GM21528 (cell line): ENCODE measurements around the gene LIN7C.
A peak's percentile ranks its signal among the peaks of the same experiment; 100 is the strongest.

ENCODE experiments used
- ATAC-seq: cut with Tn5 transposase; IDR thresholded peaks from one replicate; pipeline ENCODE4 v1.9.1; 2021; ENCODE audit warnings: mild to moderate bottlenecking, moderate library complexity; ENCODE audit not compliant: unreplicated experiment, low FRiP score

The LIN7C gene

DNA sequence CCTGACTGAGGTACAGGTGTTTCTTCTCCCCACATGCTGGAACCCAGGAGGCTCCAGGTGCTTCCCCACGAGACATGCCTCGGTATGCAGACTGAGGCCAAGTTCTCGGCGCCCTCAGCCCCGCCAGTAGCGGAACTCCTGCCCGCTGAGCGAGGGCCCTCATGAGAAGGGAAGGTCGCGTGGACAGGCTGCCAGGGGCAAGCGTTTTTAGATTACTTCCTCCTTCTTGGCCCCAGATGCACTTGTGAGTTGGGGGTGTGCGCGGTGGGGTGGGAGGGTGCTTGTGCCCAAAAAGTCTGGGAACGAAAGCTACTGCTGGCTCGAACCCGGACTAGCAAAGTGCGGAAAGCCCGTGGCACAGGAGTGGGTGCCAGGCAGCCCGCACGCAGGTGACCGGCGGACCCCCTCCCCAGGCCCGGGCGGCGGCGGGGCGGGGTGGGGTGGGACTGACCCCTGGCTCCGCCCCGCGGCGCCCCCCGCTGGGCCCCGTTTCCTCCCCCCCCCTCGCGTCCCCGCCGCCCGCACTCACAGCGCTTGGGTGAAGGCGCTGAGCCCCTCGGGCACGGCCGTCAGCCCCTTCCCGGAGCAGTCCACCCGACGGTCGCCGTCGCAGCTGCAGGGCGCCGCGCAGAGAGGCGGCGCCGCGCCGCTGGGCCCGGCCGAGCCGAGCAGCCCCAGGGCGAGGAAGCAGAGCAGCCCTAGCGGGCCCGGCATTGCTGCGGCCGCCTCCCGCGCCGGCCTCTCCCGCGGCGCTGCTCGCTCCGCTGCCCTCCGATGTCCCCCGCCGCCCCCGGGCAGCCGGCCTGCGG is 34.8 kb downstream of the LIN7C start:
- peak; percentile 54 for ATAC-seq

DNA sequence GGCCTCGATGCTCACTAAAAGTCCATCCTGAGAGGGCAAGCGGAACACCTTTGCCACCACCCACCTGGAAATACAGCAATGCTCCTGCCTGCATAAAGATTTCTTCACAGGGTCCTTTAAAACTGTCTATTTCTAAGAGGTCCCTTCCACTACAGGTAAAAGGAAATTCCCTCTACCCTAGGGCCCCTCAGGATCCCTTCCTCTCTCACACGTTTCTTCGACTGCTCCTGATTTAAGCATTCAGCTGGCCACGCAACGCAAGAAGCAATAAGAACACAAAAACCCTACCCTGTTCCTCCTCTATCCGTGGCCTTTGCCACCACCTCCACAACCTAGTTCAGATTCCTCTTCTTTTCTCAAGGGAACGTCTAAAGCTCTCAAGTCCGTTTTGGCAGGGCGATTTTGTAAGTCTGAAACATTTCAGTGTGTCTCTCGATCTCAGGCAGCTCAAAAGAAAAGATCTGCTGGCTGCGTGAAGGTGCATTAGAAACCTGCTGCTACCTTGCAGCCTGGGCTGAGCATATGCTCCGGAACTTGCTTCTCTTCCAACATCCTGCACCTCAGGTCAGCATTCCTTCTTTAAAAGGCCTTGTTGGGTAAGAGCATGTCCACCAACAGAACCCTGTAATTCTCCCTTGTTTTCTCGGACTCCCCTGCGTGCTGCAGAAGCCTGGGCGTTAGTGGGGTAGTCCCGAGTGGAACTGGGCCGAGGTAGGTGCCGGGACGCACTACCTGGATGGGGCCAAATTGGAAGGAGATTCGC is 35.6 kb downstream of the LIN7C start:
- ATAC-seq: no peak

DNA sequence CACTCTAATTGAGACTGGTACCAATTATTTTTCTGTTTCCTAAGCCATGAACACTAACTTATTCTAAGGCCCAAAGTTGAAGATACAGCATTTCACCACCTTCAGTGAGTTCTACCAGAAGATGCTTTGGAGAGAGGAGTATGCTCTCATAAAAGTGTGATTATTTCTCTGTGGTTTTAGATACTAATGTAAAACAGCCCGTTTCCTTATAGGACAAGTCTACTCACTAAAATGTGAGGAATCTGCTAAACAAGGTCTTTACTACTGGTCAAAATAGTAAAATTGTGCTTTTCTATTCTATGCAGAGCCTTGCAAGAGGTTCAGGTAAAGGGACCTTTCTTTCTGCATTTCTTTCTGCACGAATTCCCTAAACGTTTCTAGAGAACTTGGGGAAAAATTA is 36.4 kb downstream of the LIN7C start:
- ATAC-seq: no peak

DNA sequence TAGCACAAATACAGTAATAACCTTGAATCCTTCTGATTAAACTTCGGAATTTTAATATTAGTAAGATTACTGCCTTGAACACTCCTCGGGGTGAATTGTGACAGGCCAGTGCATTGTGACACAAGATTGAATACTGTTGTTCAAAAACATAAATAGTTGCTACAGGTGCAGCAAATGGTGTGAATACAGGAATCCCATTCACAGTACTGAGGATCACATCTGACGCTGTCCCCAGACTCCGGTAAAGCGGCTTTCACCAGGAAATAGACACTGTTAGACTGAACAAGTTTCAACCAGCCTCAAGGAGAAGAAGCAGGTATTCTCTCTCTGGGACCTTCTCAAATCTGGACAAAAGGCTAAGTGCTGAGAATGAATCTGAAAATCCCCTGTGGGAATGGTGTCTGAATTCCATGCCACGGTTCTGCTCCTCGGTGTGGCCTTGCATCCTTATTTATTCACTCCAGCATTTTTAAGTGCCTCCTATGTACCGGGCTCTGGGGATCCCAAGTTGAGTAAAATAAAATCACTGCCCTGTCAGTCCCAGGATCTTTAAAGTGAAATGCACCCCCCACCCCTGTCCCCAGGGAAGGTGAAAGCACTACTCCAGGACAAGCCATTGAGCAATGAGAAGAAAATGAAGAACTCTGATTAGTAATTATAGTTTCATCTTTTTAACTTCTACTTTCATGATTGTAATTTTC is 37.4 kb downstream of the LIN7C start:
- no peak for ATAC-seq

DNA sequence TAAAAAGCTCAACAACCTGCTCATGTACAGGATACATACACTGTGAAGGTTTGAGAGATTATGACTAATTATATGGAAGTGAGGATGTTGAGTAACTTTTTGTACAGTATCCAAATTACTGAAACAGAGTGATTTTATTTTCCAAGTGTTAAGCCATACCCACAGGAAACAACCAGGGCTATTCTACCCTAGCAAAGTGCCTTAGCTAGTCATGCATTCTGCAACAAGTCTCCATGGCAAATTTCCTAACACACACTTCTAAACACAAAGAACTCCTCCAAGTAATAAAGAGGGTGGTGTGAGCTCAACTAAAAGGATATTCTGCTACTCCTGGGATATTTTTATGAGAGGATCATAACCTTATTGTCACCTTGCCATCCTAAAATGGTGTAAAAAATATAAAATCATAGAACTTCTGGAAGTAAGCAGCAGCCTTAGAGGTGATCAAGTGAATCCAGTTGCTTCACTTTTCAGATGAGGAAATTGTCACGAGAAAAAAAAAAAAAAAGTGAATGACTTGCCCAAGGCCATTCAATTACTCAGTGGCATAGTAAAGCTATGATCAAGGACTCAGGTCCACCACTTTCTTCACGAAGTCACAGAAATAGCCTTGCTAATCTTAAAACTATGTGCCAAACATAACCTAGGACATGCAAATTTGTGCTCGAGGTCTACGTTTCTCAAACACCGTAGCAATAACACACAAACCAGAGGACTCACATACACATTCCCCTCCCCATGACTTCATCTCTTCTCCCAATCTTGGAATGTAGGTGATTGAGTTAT is 38.2 kb downstream of the LIN7C start:
- ATAC-seq: no peak

DNA sequence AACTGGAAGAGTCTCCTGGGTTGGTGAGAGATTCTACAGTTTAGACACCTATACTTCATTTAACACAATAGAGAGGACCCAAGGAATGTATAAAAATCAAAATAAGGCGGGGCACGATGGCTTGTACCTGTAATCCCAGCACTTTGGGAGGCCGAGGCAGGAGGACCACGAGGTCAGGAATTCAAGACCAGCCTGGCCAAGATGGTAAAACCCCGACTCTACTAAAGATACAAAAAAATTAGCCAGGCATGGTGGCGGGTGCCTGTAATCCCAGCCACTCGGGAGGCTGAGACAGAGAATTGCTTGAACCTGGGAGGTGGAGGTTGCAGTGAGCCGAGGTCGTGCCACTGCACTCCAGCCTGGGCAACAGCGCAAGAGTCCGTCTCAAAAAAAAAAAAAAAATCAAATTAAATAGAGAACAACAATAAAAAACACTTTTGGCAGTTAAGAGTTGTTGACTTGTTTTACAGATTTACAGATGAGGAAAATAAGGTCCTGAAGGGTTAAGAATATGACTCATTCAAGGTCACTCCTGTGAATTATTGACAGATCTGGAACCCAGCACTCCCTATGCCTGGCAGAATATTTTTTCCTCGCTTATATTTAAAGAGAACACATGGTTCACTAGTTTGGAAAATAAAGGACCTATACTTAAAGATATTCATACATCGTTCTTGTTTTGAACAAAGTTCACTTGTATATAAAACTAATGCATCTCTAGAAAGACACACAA is 39.2 kb downstream of the LIN7C start:
- no peak for ATAC-seq

DNA sequence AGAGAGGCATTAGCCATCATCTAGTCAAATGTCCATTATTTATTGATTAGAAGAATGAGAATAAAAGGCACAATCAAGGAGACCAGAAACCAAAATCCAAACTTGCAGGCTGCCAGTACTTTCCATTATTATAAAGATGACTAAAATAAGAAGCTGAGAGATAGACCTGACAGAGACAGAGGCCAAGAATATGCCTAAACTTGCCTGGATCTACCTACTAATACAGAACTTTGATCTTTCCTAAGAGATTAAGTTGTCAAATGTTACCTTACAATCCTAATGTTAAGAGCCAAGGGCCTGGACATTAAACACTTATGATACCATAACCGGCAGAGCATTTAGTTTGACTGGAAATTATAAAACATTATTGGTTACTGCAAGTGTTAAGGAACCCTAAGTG is 40.2 kb downstream of the LIN7C start:
- no peak for ATAC-seq

DNA sequence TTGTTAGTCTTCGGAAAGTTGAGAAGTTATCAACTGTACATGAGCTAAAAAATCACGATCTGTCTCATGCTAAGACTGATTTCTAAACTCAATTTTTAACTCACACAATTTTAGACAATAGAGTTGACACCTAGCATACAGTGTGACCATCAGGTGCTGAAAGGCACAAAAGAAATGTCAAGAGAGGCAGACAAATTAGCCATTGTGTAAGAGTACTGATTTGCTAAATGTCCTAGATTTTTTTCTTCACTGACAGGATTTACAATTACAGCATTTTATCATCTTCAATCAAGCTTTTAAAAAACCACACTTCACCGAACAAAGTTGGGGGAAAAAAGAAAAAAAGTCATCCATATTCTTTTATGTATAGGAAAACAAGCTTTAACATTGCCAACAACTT is 40.9 kb downstream of the LIN7C start:
- no peak for ATAC-seq

DNA sequence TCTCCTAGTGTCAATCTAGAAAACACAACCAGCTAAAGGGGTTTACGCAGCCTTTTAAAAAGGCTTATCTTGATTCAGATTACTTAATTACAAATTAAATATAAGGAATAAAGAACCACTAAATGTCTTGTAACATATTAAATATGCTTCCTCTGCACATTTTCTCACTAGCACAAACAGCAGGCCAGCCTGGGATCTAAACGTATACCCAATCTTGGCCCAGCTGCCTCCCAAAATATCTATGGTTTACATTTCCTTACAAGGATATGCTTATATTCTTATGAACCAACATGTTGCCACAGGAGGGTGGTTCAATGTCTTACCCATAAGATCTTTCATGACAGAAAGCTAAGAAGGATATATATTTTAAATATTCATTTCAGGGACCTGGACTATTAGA is 41.7 kb downstream of the LIN7C start:
- ATAC-seq: no peak

DNA sequence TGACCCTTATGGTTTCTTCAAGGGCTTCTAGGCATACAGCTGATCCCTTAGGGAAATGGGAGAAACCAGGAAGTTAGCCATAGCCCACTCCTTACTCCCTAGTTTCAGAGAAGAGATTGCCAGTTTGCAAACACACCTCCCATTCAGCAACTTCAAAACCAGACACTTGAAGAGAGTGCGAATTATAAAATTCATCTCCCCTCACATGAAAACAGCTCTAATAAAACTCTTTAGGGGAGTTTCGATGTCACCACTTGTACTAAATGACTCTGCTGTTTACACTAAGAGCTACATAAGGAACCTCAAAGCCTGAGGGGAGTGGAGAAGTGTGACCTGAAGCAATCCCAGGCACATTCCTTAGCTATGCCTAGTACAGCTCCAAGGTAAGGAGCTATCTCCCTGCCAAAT is 42.3 kb downstream of the LIN7C start:
- ATAC-seq: no peak

DNA sequence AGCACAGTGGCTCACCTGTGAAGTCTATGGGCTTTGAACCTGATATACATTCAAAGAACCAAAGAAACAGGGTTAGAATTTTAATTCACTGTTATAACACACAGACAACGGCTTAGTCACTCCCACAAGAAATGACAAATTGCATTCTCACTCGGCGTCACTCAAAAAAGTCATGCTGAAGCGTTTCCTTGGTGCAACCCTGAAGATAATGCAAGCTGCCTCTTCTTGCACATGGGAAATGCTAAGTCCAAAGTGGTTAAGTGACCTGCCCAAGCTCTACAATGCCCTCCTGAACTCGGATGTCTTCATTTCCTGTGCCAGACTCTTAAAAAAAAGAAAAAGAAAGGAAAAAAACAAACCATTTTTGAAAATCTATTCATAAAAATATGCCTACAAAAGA is 44.0 kb downstream of the LIN7C start:
- ATAC-seq: no peak

DNA sequence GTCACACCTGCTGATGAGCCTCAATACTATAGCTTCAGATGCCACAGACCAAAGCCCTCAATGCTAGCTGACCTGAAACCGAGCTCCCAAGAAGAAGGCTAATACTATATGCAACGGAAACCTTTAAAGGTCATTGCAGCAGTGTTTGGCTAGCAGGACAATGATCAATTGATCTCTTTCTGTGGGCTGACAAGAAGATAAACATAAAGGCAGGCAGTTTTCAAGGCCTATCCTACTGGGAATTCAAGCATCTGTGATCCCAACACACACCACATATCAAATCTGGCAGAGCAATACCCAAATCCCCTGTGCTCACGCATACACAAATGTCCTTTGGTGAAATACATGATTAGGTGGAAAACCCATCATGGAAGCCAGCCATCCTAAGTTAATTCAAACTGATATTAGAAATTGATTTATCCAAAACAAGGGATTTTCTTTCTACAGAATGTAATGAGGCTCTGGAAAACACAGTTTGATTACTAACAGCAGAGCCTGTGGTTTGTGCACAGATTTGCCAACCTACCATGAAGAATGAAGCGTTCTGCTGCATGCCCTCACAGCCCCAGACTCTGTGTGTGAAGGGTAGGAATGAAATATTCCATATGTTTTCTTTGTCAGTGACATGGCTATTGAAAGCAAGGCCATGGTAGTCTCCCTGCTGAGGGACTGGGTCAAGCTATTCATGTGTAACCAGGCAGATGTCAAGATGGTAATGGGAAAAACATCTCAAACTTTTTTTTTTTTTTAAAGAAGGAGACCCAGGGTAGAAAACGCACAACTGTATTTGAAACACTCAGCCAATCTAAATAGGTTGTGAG is 46.2 kb downstream of the LIN7C start:
- ATAC-seq: no peak

DNA sequence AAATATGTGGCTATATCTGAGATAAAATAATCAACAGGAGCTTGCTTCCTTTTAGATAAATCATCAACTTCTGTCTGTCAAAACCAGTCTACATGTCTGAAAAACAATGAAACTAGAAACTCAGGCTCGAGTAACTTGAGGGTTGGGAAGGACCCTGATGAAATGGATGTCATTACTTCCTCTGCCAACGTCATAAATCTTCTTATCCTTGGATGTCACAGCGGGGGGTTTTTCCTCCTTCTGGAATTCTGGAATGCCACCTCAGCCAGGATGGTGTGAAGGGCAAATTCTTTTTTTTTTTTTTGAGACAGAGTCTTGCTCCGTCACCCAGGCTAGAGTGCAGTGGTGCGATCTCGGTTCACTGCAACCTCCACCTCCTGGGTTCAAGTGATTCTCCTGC is 47.4 kb downstream of the LIN7C start:
- no peak for ATAC-seq

DNA sequence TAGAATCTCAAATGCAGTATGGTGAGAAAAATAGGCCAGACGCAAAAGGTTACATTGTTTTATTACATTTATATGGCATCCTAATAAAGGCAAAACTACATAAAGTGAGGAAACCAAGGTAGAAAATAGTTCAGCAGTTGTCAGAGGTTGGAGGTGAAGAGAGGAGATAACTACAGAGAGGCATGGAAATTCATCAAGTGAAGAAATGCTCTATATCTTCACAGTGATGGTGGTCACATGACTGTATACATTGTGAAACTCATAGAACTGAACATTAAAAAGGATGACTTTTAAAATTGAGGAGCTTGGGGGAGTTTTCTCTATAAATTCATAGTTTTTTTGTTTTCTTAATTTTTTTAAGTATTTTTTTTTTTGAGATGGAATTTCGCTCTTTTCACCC is 48.4 kb downstream of the LIN7C start:
- no peak for ATAC-seq

DNA sequence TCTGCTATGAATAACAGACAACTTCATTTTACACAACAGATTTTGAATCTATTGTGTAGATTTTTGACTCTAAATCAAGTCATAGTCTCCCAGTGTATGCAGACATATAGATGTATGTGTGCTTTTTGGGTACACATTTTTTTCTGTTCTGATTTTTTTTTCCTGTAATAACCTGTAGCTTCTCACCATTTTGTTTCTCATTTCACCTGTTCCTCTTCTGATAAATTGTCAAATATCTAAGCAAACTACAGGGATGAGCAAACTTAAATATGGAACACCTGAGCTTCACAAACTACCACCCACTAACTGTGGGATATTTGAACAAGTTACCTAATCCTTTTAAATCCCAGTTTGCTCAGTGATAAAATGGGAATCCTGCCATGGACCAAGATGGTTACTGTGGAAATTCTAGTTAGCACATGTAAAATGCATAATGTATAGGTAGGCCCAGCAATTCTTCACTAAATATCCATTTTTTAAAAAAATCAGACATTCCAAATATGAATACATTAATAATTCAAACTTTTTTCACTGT is 49.7 kb downstream of the LIN7C start:
- ATAC-seq: no peak

DNA sequence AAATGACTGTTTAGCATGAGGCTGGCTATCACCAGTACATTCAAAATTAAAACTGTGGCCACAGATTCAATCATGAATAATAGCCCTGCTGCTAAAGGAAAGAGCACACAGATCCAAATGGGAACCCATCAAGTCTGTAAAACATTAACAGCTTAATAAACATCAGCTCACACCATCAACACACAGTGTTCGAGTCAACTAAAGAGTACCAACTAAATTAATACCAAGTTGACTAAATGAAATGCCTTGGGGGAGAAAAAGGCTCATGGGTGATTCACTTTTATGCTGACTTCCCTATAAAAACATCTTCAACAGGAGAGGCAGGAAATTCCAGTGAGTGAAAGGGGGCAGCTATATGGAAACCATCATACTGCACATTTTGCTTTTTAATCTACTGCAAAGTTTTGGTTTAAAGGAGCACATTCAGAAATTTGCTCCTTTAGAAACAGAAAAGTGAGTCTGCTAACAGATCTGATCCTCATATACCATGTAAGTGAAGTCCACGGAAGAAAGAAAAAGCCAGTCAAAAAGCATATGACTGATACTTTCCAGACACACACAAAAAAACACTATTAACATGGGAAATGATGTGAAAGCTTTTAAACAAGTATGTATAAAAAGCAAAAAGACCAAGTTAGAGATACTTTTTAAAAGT is 50.3 kb downstream of the LIN7C start:
- no peak for ATAC-seq

DNA sequence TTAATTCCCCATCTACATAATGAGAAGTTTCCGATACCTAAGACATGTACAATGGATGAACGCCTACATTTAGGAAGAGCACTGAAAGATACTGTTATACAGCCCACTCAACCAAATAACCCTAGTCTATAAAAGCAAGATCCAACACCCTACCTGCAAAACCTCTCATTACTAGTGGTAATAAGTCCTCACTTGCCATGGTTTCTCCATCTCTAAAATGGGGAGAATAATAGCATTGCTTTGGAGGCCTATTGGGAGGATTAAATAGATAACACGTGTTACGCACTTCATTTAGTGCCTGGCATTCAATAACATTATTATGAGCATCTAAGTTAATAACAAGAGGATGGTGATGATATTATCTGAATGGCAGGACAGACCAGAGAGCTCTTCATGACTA is 50.9 kb downstream of the LIN7C start:
- no peak for ATAC-seq

DNA sequence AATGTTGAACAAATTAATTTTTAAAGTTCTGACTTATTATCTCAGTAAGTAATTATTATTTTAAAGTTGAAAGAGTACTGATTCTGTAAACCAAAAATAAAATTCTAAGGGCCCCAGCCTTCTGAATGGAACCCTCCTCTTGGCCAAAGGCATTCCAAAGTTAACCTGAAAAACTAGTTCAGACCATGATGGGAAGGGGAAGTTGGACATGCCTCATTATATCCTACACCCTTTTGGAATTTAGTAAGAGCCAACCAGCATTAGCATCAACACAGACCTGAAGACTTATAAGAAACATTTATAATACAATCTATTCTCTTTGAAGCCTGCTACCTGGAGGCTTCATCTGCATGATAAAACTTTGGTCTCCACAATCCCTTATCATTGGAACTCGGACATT is 52.9 kb downstream of the LIN7C start:
- no peak for ATAC-seq
